Dendritic cell treated with granulocyte-macrophage colony-stimulating factor and Interleukin-4, amounts not matched to agents 40 ng/mL and 50 ng/mL, for 4 days (primary cell): ENCODE data around the gene GFI1.

Experiments used
- H3K27ac Mint-ChIP-seq: one replicate; pipeline ENCODE4 v1.8.0; 2022; ENCODE audit warnings: mild to moderate bottlenecking, mixed read lengths
- H3K27me3 Mint-ChIP-seq: one replicate; pipeline ENCODE4 v1.8.0; 2022; ENCODE audit warnings: mild to moderate bottlenecking, mixed read lengths
- H3K36me3 Mint-ChIP-seq: one replicate; pipeline ENCODE4 v1.8.0; 2022; ENCODE audit warnings: low read depth, mixed read lengths
- H3K4me1 Mint-ChIP-seq: one replicate; pipeline ENCODE4 v1.8.0; 2022; ENCODE audit warnings: low read depth, mixed read lengths
- H3K4me3 Mint-ChIP-seq: one replicate; pipeline ENCODE4 v1.8.0; 2022; ENCODE audit warnings: mild to moderate bottlenecking, moderate library complexity, mixed read lengths
- H3K9me3 Mint-ChIP-seq: one replicate; pipeline ENCODE4 v1.8.0; 2022; ENCODE audit warnings: mixed read lengths
- intact Hi-C: fragments of 100-400 bp; cut with micrococcal nuclease; formaldehyde crosslinking; loops from one replicate; pipeline ENCODE4 v1.15.0; 2022

Gene GFI1

DNA sequence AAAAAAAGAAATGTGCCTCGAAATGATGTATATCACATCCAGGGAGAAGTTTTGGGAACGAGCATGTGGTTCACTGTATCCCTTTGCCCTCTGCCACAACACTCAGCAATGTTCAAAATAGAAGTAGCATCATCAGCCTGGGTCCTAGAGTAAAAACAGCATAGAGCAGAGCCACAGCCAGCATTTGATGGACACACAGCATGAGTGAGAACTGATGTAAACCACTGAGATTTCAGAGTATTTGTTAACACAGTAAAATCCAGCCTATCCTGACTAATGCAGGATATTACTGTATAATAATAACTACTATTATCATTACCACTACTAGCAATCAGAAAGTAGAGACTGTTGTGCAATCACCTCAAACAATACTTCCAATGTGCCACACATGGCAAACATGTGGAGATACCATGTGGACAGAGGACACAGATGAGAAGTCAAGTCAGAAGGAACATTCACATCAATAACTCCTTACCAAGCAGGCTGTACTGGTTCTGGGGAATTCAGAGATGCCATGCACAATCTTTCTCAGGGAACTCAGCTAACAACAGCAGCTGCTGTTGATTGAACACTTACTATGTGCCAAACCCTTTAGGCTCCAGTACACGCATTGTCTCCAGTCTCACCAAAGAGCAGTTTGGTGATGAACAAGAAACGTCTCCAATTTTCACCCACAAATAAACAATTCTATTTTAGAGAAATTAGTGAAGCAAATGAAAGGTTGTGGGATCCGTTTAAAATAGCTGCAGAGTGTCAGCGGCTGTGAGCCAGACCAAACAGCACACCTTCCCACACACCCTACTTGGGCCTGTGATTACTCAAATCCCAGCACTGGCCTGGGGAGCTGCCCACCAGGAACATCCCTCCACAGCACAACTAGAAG, 16.6 kb upstream of the GFI1 start:
- Mint-ChIP-seq H3K4me3 (no peak overlapping the region), H3K27me3 (no peaks in the 10 kb centered on the region), H3K4me1 (peaks cover 10% of the 10 kb centered on the region), H3K36me3 (peaks cover 5% of the 10 kb centered on the region), H3K27ac (no peak overlapping the region), H3K9me3 (no peaks in the 10 kb centered on the region)
- intact Hi-C loops = no loop called here

GRCh38 chr1:92502247-92502646, 15.5 kb upstream of the GFI1 start:
- peaks cover 10% of the 10 kb centered on the region for H3K4me1 Mint-ChIP-seq
- intact Hi-C loops = no loop called here
- H3K36me3 Mint-ChIP-seq = no peaks in the 10 kb centered on the region
- H3K27ac Mint-ChIP-seq = no peak overlapping the region
- no peaks in the 10 kb centered on the region for H3K27me3 Mint-ChIP-seq
- no peak overlapping the region for H3K4me3 Mint-ChIP-seq
- H3K9me3 Mint-ChIP-seq = no peaks in the 10 kb centered on the region

DNA sequence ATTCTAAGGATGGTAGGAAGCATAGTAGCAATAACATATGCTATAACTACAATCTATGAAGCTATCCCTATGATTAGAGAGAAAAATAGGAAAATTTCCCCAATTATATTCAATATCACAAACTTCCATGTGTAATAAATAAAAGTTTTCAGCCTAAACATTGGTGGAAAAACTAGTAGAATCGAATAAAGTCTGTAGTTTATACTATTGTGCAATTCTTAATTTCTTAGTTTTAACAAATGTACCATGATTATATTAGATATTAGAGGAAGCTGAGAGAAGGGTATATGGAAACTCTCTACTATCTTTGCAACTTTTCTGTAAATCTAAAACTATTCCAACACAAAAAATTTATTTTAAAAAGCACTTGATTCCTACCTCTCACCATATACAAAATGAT, 13.8 kb upstream of the GFI1 start:
- no peak overlapping the region for H3K27ac Mint-ChIP-seq
- no peak overlapping the region for H3K4me3 Mint-ChIP-seq
- H3K9me3 Mint-ChIP-seq = no peaks in the 10 kb centered on the region
- peaks cover 10% of the 10 kb centered on the region for H3K4me1 Mint-ChIP-seq
- intact Hi-C loops = no loop called here
- no peaks in the 10 kb centered on the region for H3K36me3 Mint-ChIP-seq
- H3K27me3 Mint-ChIP-seq = no peaks in the 10 kb centered on the region

DNA sequence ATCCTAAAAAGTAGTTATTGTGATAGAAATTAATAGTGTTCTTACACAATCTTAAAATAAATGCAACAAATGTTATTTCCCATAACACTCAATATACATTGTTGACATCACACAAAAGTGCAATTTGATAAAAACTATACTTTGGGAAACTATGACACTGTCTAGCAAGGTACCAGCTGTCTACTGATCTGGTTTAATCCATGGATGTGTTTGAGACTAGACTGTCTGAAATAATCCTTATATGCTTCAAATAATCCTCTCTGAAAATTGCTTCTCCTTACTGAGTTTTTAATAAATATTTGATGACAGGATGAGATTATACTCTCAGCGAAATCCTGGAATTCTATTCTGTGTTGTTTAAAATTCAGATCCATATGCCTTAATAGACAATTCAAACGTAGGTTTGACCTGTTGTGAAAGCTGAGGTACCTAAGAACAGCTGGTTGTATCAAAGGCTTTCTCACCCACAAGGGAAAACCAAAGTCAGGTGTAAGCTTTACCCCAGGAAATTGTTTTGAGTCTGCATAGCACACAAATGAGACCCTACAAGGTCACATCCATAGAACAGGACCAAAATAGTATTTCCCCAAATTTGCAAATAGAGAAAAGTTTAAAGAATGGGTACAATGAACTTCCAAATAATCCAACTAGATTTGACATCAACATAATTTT, 8.8 kb upstream of the GFI1 start:
- no peaks in the 10 kb centered on the region for H3K36me3 Mint-ChIP-seq
- no peaks in the 10 kb centered on the region for H3K27me3 Mint-ChIP-seq
- no peak overlapping the region for H3K27ac Mint-ChIP-seq
- H3K4me1 Mint-ChIP-seq = no peaks in the 10 kb centered on the region
- no peak overlapping the region for H3K4me3 Mint-ChIP-seq
- intact Hi-C loops = no loop called here
- H3K9me3 Mint-ChIP-seq = no peaks in the 10 kb centered on the region

DNA sequence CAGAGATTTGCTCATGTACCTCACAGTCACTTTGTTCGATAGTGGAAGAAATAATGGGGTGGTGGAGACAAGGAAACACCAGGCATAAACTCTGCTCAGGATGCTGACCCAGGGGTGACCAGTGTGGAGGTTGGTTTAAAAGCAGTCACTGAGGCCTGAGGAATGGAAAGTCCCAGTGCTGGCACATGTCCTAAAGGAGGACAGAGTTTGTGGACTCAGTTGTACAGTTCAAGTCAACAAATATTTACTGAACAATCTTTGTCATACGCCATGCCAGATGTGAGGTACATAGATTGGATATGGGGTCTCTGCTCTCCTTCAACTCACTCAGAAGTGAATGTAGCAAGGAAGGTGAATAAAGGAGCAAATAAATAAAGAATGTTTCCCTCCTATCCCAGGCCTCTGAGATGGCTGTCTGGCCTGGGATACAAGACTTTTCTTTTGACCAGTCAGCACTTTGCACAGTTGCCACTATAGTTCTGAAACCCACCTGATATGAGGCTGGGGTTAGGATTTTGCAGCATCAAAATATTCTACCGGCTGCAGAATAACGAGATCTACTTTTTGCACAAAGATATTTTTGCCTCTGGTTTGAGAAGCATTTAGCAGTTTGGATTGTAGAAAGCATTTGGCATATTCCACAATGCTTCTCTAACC, 7.9 kb upstream of the GFI1 start:
- no peaks in the 10 kb centered on the region for H3K27me3 Mint-ChIP-seq
- H3K4me3 Mint-ChIP-seq = no peak overlapping the region
- H3K36me3 Mint-ChIP-seq = no peaks in the 10 kb centered on the region
- intact Hi-C loops = no loop called here
- H3K9me3 Mint-ChIP-seq = no peaks in the 10 kb centered on the region
- no peaks in the 10 kb centered on the region for H3K4me1 Mint-ChIP-seq
- H3K27ac Mint-ChIP-seq = no peak overlapping the region

DNA sequence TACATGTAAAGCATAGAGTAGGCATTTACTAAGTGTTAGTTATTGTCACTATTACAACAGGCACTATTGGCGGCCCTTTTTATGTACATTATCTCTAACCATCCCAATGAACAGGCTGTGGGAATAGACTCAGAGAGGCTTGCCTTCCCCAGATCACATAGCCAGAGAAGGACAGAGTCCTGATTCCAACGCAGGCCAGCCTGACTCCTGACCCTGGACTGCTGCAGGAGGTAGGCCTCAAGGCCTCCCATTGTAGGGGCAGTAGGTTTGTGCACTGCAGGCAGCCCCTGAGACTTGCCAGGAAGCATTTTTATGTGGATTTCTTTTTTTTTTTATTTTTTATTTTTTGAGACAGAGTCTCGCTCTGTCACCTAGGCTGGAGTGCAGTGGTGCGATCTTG, 6.4 kb upstream of the GFI1 start:
- Mint-ChIP-seq H3K4me3 (no peak overlapping the region), H3K4me1 (no peaks in the 10 kb centered on the region), H3K27me3 (no peaks in the 10 kb centered on the region), H3K27ac (no peak overlapping the region), H3K9me3 (no peaks in the 10 kb centered on the region), H3K36me3 (no peaks in the 10 kb centered on the region)
- intact Hi-C loops = no loop called here

- no peaks in the 10 kb centered on the region for H3K9me3 Mint-ChIP-seq
- peaks cover 15% of the 10 kb centered on the region for H3K36me3 Mint-ChIP-seq
- H3K27me3 Mint-ChIP-seq = peaks cover 21% of the 10 kb centered on the region
- H3K4me1 Mint-ChIP-seq = peaks cover 15% of the 10 kb centered on the region
- no peak overlapping the region for H3K4me3 Mint-ChIP-seq
- no peak overlapping the region for H3K27ac Mint-ChIP-seq
- intact Hi-C loops = loop anchor here (10.0 kb wide), 1 partner anchor 174 kb away; no protein-coding TSS in a partner anchor
These were observed 2.1 kb upstream of the GFI1 start for GRCh38 chr1:92488832-92489231.

DNA sequence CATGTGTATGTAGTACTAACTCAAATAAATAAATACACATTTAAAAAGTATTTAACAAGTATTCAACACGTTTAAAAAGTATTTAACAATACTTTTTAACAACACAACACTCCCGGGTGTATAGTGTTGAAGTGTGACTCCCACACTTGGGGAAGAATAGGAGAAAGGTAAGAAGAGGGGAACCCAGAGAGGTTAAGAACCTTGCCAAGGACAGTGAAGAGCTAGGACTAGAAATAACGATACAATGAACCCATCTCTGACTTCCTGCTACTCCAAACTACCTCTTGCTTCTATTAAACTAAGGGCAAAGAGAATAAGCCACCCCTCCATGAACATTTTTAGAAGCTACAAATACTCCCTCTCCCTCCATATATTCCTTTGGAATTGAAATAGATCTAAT, 1.7 kb upstream of the GFI1 start:
- no peak overlapping the region for H3K27ac Mint-ChIP-seq
- H3K4me3 Mint-ChIP-seq = no peak overlapping the region
- H3K36me3 Mint-ChIP-seq = peaks cover 15% of the 10 kb centered on the region
- H3K4me1 Mint-ChIP-seq = peaks cover 19% of the 10 kb centered on the region
- peaks cover 25% of the 10 kb centered on the region for H3K27me3 Mint-ChIP-seq
- no peaks in the 10 kb centered on the region for H3K9me3 Mint-ChIP-seq
- intact Hi-C loops = loop anchor here (10.0 kb wide), 1 partner anchor 174 kb away; no protein-coding TSS in a partner anchor

DNA sequence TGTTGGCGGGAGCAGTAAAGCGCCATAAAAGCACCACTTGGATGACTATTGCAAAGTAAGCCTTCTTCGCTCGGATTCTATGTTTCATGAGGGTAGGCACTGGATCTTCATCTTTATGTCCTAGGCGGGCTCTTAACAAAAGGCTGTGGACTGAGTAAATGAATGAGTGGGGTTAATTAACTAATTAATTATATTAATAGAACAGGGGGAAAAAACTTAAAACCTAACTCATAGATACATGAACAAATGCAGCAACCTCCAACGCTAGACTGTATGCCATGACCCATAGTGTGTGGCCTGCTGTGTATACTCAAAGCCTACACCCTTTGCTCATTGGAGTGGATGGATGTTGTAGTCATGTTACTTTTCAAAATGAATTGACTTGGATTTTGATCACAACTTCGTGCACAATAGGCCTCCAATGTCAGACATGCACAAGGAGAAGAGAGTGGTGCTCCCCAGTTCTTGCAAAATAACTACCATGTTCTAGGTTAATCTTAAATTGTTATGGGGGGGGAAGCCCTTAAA, 417 bp upstream of the GFI1 start:
- Mint-ChIP-seq H3K4me3 (peak overlapping the region; percentile 90), H3K27ac (peak overlapping the region; percentile 82), H3K36me3 (peaks cover 22% of the 10 kb centered on the region), H3K9me3 (no peaks in the 10 kb centered on the region), H3K27me3 (peaks cover 38% of the 10 kb centered on the region), H3K4me1 (peaks cover 32% of the 10 kb centered on the region)
- intact Hi-C loops = loop anchor here (10.0 kb wide), 1 partner anchor 172 kb away; no protein-coding TSS in a partner anchor

- peaks cover 48% of the 10 kb centered on the region for H3K27me3 Mint-ChIP-seq
- peak overlapping the region; percentile 90 for H3K4me3 Mint-ChIP-seq
- intact Hi-C loops = loop anchor here (10.0 kb wide), 1 partner anchor 171 kb away; no protein-coding TSS in a partner anchor
- H3K36me3 Mint-ChIP-seq = peaks cover 22% of the 10 kb centered on the region
- H3K27ac Mint-ChIP-seq = peak overlapping the region; percentile 82
- H3K9me3 Mint-ChIP-seq = no peaks in the 10 kb centered on the region
- H3K4me1 Mint-ChIP-seq = peaks cover 35% of the 10 kb centered on the region
These were observed 1.1 kb downstream of the GFI1 start for GRCh38 chr1:92485381-92486250.

GRCh38 chr1:92484472-92485380, 2.0 kb downstream of the GFI1 start:
- H3K4me3 Mint-ChIP-seq = peak overlapping the region; percentile 90
- H3K36me3 Mint-ChIP-seq = peaks cover 28% of the 10 kb centered on the region
- H3K27ac Mint-ChIP-seq = peak overlapping the region; percentile 82
- H3K4me1 Mint-ChIP-seq = peaks cover 35% of the 10 kb centered on the region
- peaks cover 48% of the 10 kb centered on the region for H3K27me3 Mint-ChIP-seq
- no peaks in the 10 kb centered on the region for H3K9me3 Mint-ChIP-seq
- intact Hi-C loops = loop anchor here (10.0 kb wide), 1 partner anchor 170 kb away; no protein-coding TSS in a partner anchor
